ENCODE data around the gene GRHPR. TPM values are rescaled to one million over a fixed set of nuclear protein-coding genes. Genes with fewer than 3 reads are reported as not detected.

Gene GRHPR
- total RNA-seq, 1 donor from 2014 or later: 131 TPM

DNA sequence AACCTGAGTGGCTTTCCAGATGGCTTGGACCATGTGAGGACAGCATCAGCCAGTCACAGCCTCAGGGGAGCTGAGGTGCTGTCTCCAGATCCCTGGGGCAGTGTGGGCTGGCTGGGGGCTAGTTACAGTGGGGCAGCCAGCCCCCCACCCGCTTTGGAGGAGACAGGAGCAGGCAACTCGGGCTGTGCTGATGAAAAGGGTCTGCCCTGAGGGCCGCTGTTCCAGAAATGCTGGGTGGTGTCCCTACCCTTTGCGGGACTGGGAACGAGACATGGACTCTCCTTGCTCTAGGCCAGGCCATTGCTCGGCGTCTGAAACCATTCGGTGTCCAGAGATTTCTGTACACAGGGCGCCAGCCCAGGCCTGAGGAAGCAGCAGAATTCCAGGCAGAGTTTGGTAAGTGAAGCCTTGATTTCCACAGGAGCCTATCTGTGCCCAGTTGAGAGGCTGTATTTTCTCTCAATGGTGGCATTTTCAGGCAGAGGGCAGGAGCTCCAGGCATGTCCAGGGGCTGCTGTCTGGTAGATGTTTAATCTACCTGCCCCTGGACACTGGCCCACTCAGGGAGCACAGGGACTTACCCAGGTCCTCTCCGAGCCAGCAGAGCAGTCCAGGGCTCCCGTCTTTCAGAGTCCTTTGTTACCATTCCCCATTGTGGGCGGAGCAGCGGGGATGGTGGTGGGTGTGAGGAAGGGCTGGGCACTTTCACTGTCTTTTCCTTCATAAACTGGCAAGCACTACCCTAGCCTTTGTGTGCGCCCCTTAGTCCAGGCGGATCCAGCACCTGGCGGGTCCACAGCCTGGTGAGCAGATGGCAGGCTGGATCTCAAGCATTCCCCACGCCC, 7.2 kb downstream of the GRHPR start:
- Histone ChIP-seq H3K27me3 (no peaks in the 10 kb centered on the region), H3K27ac (no peak overlapping the region), H3K9me3 (no peaks in the 10 kb centered on the region), H3K36me3 (peaks cover 35 to 64% of the 10 kb centered on the region in 2 donors), H3K4me3 (no peak overlapping the region), H3K4me1 (peaks cover 0 to 3% of the 10 kb centered on the region in 2 donors)
- TF ChIP-seq, protein P1, sequence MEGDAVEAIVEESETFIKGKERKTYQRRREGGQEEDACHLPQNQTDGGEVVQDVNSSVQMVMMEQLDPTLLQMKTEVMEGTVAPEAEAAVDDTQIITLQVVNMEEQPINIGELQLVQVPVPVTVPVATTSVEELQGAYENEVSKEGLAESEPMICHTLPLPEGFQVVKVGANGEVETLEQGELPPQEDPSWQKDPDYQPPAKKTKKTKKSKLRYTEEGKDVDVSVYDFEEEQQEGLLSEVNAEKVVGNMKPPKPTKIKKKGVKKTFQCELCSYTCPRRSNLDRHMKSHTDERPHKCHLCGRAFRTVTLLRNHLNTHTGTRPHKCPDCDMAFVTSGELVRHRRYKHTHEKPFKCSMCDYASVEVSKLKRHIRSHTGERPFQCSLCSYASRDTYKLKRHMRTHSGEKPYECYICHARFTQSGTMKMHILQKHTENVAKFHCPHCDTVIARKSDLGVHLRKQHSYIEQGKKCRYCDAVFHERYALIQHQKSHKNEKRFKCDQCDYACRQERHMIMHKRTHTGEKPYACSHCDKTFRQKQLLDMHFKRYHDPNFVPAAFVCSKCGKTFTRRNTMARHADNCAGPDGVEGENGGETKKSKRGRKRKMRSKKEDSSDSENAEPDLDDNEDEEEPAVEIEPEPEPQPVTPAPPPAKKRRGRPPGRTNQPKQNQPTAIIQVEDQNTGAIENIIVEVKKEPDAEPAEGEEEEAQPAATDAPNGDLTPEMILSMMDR (IDR thresholded peaks at IDR 0.05): no peak
- intact Hi-C loops (cut with DNase I): loop anchor here (10.0 kb wide), 5 partner anchors 65 to 1025 kb away; partner anchors contain the start of genes DCAF10, FBXO10, RNF38 and ZCCHC7
- DNase-seq (ENCODE audit: low spot score in 2 of 2): no peak

DNA sequence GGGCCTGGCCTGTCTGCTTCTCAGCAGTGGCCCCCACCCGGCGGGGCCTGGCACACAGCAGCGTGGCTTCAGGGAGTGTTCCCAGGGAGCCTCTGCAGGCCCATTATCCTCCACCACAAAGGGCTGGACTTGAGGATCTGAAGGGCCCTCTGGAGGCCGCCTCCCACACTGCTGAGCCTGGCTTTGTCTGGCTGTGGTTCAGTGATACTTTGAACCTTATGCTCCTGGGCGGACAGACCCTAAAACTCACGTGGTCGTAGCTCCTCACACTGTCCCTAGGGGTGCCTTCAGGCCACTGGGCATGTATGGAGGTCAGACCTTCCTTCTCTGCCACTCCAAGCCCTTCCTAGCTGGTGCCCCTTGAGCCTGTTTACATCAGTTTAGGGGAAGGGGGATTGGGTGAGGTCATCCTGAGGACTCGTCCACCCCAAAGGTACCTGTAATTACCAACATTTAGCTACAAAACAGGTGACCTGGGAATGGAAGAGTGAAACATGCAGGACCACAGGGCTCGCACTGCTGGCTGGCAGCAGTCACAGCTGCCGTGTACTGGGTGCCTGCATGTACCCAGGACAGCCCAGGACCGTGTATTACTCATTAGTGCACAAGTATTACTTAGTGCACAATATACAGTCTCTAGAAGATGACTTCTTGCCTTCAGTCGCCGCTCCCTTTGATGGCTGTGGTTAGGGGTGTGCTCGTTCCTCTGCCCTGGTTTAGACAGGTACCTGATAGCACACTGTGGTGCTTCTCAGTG, 8.5 kb downstream of the GRHPR start:
- Histone ChIP-seq H3K27ac (no peak overlapping the region), H3K9me3 (no peaks in the 10 kb centered on the region), H3K36me3 (peaks cover 44 to 68% of the 10 kb centered on the region in 2 donors), H3K27me3 (no peaks in the 10 kb centered on the region), H3K4me3 (no peak overlapping the region), H3K4me1 (no peaks in the 10 kb centered on the region)
- TF ChIP-seq, protein P1 (IDR thresholded peaks at IDR 0.05): no peak
- DNase-seq (ENCODE audit: low spot score in 2 of 2): no peak
- intact Hi-C loops (cut with DNase I): no loop called here

DNA sequence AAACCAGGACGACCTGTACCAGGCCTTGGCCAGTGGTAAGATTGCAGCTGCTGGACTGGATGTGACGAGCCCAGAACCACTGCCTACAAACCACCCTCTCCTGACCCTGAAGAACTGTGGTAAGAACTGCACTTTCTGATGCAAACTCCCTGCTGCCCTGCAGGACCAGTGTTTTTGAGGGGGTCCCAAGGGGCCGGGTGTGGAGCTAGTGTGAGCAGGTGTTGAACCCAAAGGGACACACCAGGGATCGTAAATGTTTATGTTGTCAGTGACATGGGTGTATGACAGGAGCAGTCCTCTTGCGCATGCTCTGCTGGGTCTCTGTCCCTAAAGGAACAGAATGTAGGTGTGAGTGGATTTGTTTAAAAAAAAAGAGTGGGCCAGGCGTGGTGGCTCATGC, 9.5 kb downstream of the GRHPR start:
- intact Hi-C loops (cut with DNase I): no loop called here
- H3K27ac ChIP-seq: no peak overlapping the region

DNA sequence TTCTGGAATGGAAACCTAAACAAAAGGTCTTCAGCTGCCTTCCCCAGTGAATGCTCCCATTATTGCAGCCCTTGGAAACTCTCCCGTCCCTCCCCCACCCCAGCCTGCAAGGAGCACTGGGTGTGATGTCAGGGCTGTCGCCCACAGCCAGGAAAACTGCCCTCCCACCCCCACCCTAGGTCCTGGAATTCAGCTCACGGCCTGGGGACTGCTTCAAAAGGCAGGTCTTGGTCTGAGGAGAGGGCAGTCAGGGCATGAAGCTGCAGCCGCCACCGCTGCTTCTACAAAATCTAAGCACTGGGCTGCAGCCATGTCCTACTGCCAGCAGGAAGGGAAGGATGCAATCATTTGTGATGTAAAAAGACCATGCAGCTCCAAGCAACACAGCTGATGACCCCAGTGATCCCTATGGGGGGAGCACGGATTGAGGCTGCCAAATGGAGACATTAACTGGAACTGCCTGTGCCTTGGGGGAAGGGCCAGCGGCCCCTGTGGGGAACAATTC, 11.4 kb downstream of the GRHPR start:
- intact Hi-C loops (cut with DNase I): no loop called here
- H3K4me1 ChIP-seq: no peaks in the 10 kb centered on the region
- TF ChIP-seq, protein P1 (IDR thresholded peaks at IDR 0.05): no peak
- no peaks in the 10 kb centered on the region for H3K9me3 ChIP-seq
- DNase-seq (ENCODE audit: low spot score in 2 of 2): no peak
- H3K27ac ChIP-seq: no peak overlapping the region
- H3K36me3 ChIP-seq: peaks cover 47 to 69% of the 10 kb centered on the region in 2 donors
- no peaks in the 10 kb centered on the region for H3K27me3 ChIP-seq
- H3K4me3 ChIP-seq: no peak overlapping the region

More for the DNA sequence above, 9.5 kb downstream of the GRHPR start:
- H3K36me3 ChIP-seq: peaks cover 51 to 69% of the 10 kb centered on the region in 2 donors
- no peak overlapping the region for H3K4me3 ChIP-seq
- H3K27me3 ChIP-seq: no peaks in the 10 kb centered on the region
- H3K9me3 ChIP-seq: no peaks in the 10 kb centered on the region
- no peak for DNase-seq (ENCODE audit: low spot score in 2 of 2)
- TF ChIP-seq, protein P1 (IDR thresholded peaks at IDR 0.05): no peak
- H3K4me1 ChIP-seq: no peaks in the 10 kb centered on the region

DNA sequence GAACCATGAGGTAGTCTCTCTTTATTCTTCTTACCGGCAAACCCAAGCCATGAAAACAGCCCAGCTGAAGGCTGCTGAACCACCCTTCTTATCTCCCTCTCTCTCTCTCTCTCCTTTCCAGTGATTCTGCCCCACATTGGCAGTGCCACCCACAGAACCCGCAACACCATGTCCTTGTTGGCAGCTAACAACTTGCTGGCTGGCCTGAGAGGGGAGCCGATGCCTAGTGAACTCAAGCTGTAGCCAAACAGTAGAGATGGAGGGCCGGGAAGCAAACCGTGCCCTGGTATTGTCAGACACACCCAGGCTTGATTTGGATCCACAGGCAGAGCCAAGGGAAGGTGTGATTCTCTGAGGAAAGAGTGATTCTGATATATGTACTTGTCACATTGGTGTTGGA, 14.0 kb downstream of the GRHPR start:
- no peaks in the 10 kb centered on the region for H3K9me3 ChIP-seq
- DNase-seq (ENCODE audit: low spot score in 2 of 2): no peak
- H3K27ac ChIP-seq: no peak overlapping the region
- intact Hi-C loops (cut with DNase I): no loop called here
- TF ChIP-seq, protein P1 (IDR thresholded peaks at IDR 0.05): no peak
- no peaks in the 10 kb centered on the region for H3K27me3 ChIP-seq
- H3K4me1 ChIP-seq: no peaks in the 10 kb centered on the region
- no peak overlapping the region for H3K4me3 ChIP-seq
- H3K36me3 ChIP-seq: peaks cover 49 to 74% of the 10 kb centered on the region in 2 donors

All from ascending aorta (tissue), 2 donors.